Smooth muscle cell (in vitro differentiated cells): ENCODE data around the gene N4BP3. TPM values are rescaled to one million over a fixed set of nuclear protein-coding genes. Genes with fewer than 3 reads are reported as not detected.

Experiments used
- DNase-seq: peaks from one replicate; lab custom pipeline; 2025; ENCODE audit not compliant: unreplicated experiment; lab: John Stamatoyannopoulos, UW
- H2AFZ ChIP-seq: fragments of 200-600 bp; sonication (generic); 2 replicates; pipeline ENCODE4 v1.6.0; 2016; ENCODE audit warnings: antibody characterized with exemption, low read depth, mild to moderate bottlenecking
- H3F3A ChIP-seq: fragments of 200-600 bp; sonication (generic); 2 replicates; pipeline ENCODE4 v1.6.0; 2017; ENCODE audit warnings: antibody characterized with exemption, low read depth
- H3K27ac ChIP-seq: fragments of 200-600 bp; sonication (generic); 2 replicates; pipeline ENCODE4 v1.5.1; 2016; ENCODE audit warnings: low read depth, mild to moderate bottlenecking
- H3K27me3 ChIP-seq: fragments of 200-600 bp; sonication (generic); 2 replicates; pipeline ENCODE4 v1.6.1; 2016; ENCODE audit warnings: low read depth, mild to moderate bottlenecking
- H3K36me3 ChIP-seq: fragments of 200-600 bp; sonication (generic); 2 replicates; pipeline ENCODE4 v1.5.1; 2016; ENCODE audit warnings: low read depth
- H3K4me1 ChIP-seq: fragments of 200-600 bp; sonication (generic); 2 replicates; pipeline ENCODE4 v1.5.1; 2016; ENCODE audit warnings: low read depth
- H3K4me2 ChIP-seq: fragments of 200-600 bp; sonication (generic); 2 replicates; pipeline ENCODE4 v1.6.0; 2016; ENCODE audit warnings: mild to moderate bottlenecking
- H3K4me3 ChIP-seq: fragments of 200-600 bp; sonication (generic); 2 replicates; pipeline ENCODE4 v1.5.1; 2016; ENCODE audit warnings: mild to moderate bottlenecking
- H3K79me2 ChIP-seq: fragments of 200-600 bp; sonication (generic); 2 replicates; pipeline ENCODE4 v1.6.0; 2016; ENCODE audit warnings: low read depth, mild to moderate bottlenecking
- H3K9ac ChIP-seq: fragments of 200-600 bp; sonication (generic); 2 replicates; pipeline ENCODE4 v1.6.0; 2016; ENCODE audit warnings: low read depth
- H3K9me3 ChIP-seq: fragments of 200-600 bp; sonication (generic); replicated peaks from 2 replicates; pipeline ENCODE4 v1.5.1; 2016; ENCODE audit warnings: low read depth
- H4K20me1 ChIP-seq: fragments of 200-600 bp; sonication (generic); 2 replicates; pipeline ENCODE4 v1.6.0; 2016; ENCODE audit warnings: low read depth
- CTCF ChIP-seq: fragments of 200-600 bp; sonication (generic); IDR thresholded peaks from 2 replicates; pipeline ENCODE4 v1.5.1; 2017; ENCODE audit warnings: borderline replicate concordance, mild to moderate bottlenecking, antibody characterized with exemption; ENCODE audit not compliant: insufficient read depth, poor library complexity, severe bottlenecking
- WGBS: methylation state at CpG from one replicate; pipeline ENCODE4 v1.1.7; 2016; ENCODE audit warnings: low lambda C conversion rate; 5-methylcytosine and 5-hydroxymethylcytosine counted together
- polyA plus RNA-seq: library from polyadenylated mRNA; unstranded; fragments of >200 nt; fragmentation: Nextera tagmentation; extraction: Ambion mirVana; gene quantifications from 2 replicates; pipeline ENCODE4 v1.2.1, GENCODE V29; 2016
- total RNA-seq: library from RNA; depleted of rRNA; stranded (reverse); fragments of >200 nt; gene quantifications from 2 replicates; pipeline ENCODE4 v1.2.3, GENCODE V29; 2014

The N4BP3 gene
- total and polyA plus RNA-seq, 2 experiments from 2014 or later = 0.39 to 1.3 TPM

- Histone ChIP-seq H3F3A (no peaks in the 10 kb centered on the region), H3K4me1 (no peaks in the 10 kb centered on the region), H2AFZ (no peak overlapping the region), H3K4me2 (no peak overlapping the region), H4K20me1 (no peaks in the 10 kb centered on the region), H3K27me3 (no peaks in the 10 kb centered on the region), H3K27ac (no peak overlapping the region), H3K9me3 (no peaks in the 10 kb centered on the region), H3K9ac (no peak overlapping the region), H3K79me2 (no peaks in the 10 kb centered on the region), H3K36me3 (no peaks in the 10 kb centered on the region), H3K4me3 (no peak overlapping the region)
- 61% methylated on average over 5 of the region's 5 CpGs for WGBS
- TF ChIP-seq CTCF = no peak
- DNase-seq = no peak
These were observed 35.6 kb upstream of the N4BP3 start for GRCh38 chr5:178077751-178078150.

- no peak overlapping the region for H3K4me2 ChIP-seq
- no peak overlapping the region for H2AFZ ChIP-seq
- WGBS = 91% methylated on average over 22 of the region's 22 CpGs
- H3K36me3 ChIP-seq = no peaks in the 10 kb centered on the region
- no peaks in the 10 kb centered on the region for H3K9me3 ChIP-seq
- no peak for DNase-seq
- H3F3A ChIP-seq = no peaks in the 10 kb centered on the region
- H3K9ac ChIP-seq = no peak overlapping the region
- H4K20me1 ChIP-seq = no peaks in the 10 kb centered on the region
- no peaks in the 10 kb centered on the region for H3K79me2 ChIP-seq
- H3K27me3 ChIP-seq = no peaks in the 10 kb centered on the region
- no peak overlapping the region for H3K27ac ChIP-seq
- no peak overlapping the region for H3K4me3 ChIP-seq
- TF ChIP-seq CTCF = no peak
- H3K4me1 ChIP-seq = no peaks in the 10 kb centered on the region
These were observed 34.9 kb upstream of the N4BP3 start for GRCh38 chr5:178078197-178079010.

GRCh38 chr5:178080056-178080455, 33.3 kb upstream of the N4BP3 start:
- Histone ChIP-seq H3K4me3 (no peak overlapping the region), H3K9me3 (no peaks in the 10 kb centered on the region), H4K20me1 (no peaks in the 10 kb centered on the region), H3K27me3 (no peaks in the 10 kb centered on the region), H3K4me2 (no peak overlapping the region), H3K4me1 (no peaks in the 10 kb centered on the region), H3K27ac (no peak overlapping the region), H3K36me3 (no peaks in the 10 kb centered on the region), H2AFZ (no peak overlapping the region), H3K9ac (no peak overlapping the region), H3F3A (no peaks in the 10 kb centered on the region), H3K79me2 (no peaks in the 10 kb centered on the region)
- no peak for TF ChIP-seq CTCF
- WGBS = 80% methylated on average over 8 of the region's 8 CpGs
- no peak for DNase-seq
